ENCODE data around the gene OLFM2. TPM values are rescaled to one million over a fixed set of nuclear protein-coding genes. Genes with fewer than 3 reads are reported as not detected.

OLFM2 gene
- total RNA-seq, 1 donor: 16.0 TPM

GRCh38 chr19:9877780-9878510 is 58.4 kb downstream of the OLFM2 start:
- TF ChIP-seq CTCF (IDR thresholded peaks at IDR 0.05; ENCODE audit: insufficient read depth, low read length): no peak

GRCh38 chr19:9875796-9876195 is 60.5 kb downstream of the OLFM2 start:
- H3K4me3 ChIP-seq (ENCODE audit: low read depth, low read length): no peak overlapping the region
- TF ChIP-seq CTCF (IDR thresholded peaks at IDR 0.05; ENCODE audit: insufficient read depth, low read length): no peak
- DNase-seq (ENCODE audit: low read depth): no peak

More at GRCh38 chr19:9877780-9878510, 58.4 kb downstream of the OLFM2 start:
- H3K4me3 ChIP-seq (ENCODE audit: low read depth, low read length): no peak overlapping the region
- peak; percentile 6 for DNase-seq (ENCODE audit: low read depth)

- H3K4me3 ChIP-seq (ENCODE audit: low read depth, low read length): no peak overlapping the region
- no peak for TF ChIP-seq CTCF (IDR thresholded peaks at IDR 0.05; ENCODE audit: insufficient read depth, low read length)
- DNase-seq (ENCODE audit: low read depth): no peak
These were observed 61.2 kb downstream of the OLFM2 start for GRCh38 chr19:9875031-9875627.

- no peak for DNase-seq (ENCODE audit: low read depth)
- TF ChIP-seq CTCF (IDR thresholded peaks at IDR 0.05; ENCODE audit: insufficient read depth, low read length): no peak
- H3K4me3 ChIP-seq (ENCODE audit: low read depth, low read length): no peak overlapping the region
These were observed 63.6 kb downstream of the OLFM2 start for GRCh38 chr19:9872618-9873242.

- H3K4me3 ChIP-seq (ENCODE audit: low read depth, low read length): no peak overlapping the region
- TF ChIP-seq CTCF (IDR thresholded peaks at IDR 0.05; ENCODE audit: insufficient read depth, low read length): no peak
- DNase-seq (ENCODE audit: low read depth): no peak
These were observed 64.5 kb downstream of the OLFM2 start for GRCh38 chr19:9871626-9872338.

- no peak overlapping the region for H3K4me3 ChIP-seq (ENCODE audit: low read depth, low read length)
- DNase-seq (ENCODE audit: low read depth): peak; percentile 12
- TF ChIP-seq CTCF (IDR thresholded peaks at IDR 0.05; ENCODE audit: insufficient read depth, low read length): no peak
These were observed 67.2 kb downstream of the OLFM2 start for GRCh38 chr19:9868983-9869617.
